ENCODE results near the gene KLHL17.

Gene KLHL17

DNA sequence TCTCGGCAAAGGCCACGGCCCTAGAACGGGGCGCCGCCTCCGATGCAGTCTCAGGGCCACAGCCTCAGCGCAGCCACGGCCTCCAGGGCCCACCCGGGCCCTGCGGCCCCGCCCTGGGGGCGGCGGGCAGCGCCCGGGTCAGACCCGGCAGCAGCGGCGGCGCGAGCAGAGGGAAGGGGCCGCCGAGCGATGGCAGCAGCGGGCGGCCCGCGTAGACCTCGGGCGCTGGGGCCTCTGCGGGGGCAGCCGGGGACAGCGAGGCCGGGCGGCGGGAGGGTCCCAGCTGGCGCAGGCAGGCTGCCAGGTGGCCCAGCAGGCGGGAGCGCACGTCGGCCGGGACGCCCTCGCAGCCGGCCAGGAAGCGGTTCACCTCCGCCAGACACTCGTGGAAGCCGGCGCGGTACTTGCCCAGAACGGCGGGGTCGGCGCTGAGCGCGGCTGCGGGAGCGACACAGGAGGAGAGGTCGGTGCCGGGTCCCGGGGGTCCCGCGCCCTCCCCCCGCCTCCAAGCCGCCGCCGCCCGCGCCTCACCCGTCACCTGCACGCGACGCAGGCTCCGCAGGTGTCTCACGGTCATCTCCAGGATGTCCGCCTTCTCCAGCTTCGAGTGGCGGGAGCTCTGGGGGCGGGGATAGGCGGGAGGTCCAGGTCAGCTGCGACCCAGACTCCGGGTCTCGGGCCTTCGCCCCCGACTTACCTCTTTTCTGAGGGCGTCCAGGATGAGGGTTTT lies 38.8 kb downstream of the KLHL17 start:
- no peaks in the 10 kb centered on the region for H3K36me3 ChIP-seq (ENCODE audit: control insufficient read depth, low read length)
- H4K20me1 ChIP-seq (ENCODE audit: control insufficient read depth, insufficient read depth, low read depth, low read length): no peaks in the 10 kb centered on the region
- H3K27ac ChIP-seq (ENCODE audit: low read depth, low read length): no peak overlapping the region
- no peaks in the 10 kb centered on the region for H3F3A ChIP-seq (ENCODE audit: control insufficient read depth, insufficient read depth)
- peaks cover 3% of the 10 kb centered on the region; the same call in 1 of the 2 replicates for H3K4me1 ChIP-seq (ENCODE audit: control insufficient read depth, low read length)
- H3K9me2 ChIP-seq (replicated peaks; ENCODE audit: control insufficient read depth, low read length): no peaks in the 10 kb centered on the region
- H3K4me3 ChIP-seq (ENCODE audit: low read length): no peak overlapping the region
- no peaks in the 10 kb centered on the region for H3K9me3 ChIP-seq (ENCODE audit: control insufficient read depth, insufficient read depth, low read length)
- TF ChIP-seq EZH2phosphoT487 (IDR thresholded peaks at IDR 0.05; ENCODE audit: borderline replicate concordance, low read length): no peak
- TF ChIP-seq CTCF (IDR thresholded peaks at IDR 0.05; ENCODE audit: low read depth, low read length, poor library complexity, severe bottlenecking): no peak
- no peak overlapping the region for H3K4me2 ChIP-seq (ENCODE audit: low read length)
- no peaks in the 10 kb centered on the region for H3K79me2 ChIP-seq (ENCODE audit: control insufficient read depth, low read length)
- H3K27me3 ChIP-seq (ENCODE audit: control insufficient read depth, low read length): peaks cover 21% of the 10 kb centered on the region

- Histone ChIP-seq H3K36me3 (ENCODE audit: control insufficient read depth, low read length) (no peaks in the 10 kb centered on the region), H4K20me1 (ENCODE audit: control insufficient read depth, insufficient read depth, low read depth, low read length) (no peaks in the 10 kb centered on the region), H3F3A (ENCODE audit: control insufficient read depth, insufficient read depth) (no peaks in the 10 kb centered on the region), H3K4me3 (ENCODE audit: low read length) (no peak within 1 kb of the TSS), H3K27ac (ENCODE audit: low read depth, low read length) (no peak within 1 kb of the TSS), H3K27me3 (ENCODE audit: control insufficient read depth, low read length) (peaks cover 28% of the 10 kb centered on the region), H3K4me1 (ENCODE audit: control insufficient read depth, low read length) (peaks cover 3% of the 10 kb centered on the region; the same call in 1 of the 2 replicates), H3K79me2 (ENCODE audit: control insufficient read depth, low read length) (no peaks in the 10 kb centered on the region), H3K4me2 (ENCODE audit: low read length) (no peak within 1 kb of the TSS), H3K9me2 (replicated peaks; ENCODE audit: control insufficient read depth, low read length) (no peaks in the 10 kb centered on the region), H3K9me3 (ENCODE audit: control insufficient read depth, insufficient read depth, low read length) (no peaks in the 10 kb centered on the region)
- TF ChIP-seq CTCF (IDR thresholded peaks at IDR 0.05; ENCODE audit: low read depth, low read length, poor library complexity, severe bottlenecking) (no peak), EZH2phosphoT487 (IDR thresholded peaks at IDR 0.05; ENCODE audit: borderline replicate concordance, low read length) (no peak)
These were observed 39.5 kb downstream of the KLHL17 start, which contains the start of gene HES4 for GRCh38 chr1:999725-1000356. HES4 (minus strand) TSS chr1:1000097; CDS start chr1:999973, 124 bp downstream.

DNA sequence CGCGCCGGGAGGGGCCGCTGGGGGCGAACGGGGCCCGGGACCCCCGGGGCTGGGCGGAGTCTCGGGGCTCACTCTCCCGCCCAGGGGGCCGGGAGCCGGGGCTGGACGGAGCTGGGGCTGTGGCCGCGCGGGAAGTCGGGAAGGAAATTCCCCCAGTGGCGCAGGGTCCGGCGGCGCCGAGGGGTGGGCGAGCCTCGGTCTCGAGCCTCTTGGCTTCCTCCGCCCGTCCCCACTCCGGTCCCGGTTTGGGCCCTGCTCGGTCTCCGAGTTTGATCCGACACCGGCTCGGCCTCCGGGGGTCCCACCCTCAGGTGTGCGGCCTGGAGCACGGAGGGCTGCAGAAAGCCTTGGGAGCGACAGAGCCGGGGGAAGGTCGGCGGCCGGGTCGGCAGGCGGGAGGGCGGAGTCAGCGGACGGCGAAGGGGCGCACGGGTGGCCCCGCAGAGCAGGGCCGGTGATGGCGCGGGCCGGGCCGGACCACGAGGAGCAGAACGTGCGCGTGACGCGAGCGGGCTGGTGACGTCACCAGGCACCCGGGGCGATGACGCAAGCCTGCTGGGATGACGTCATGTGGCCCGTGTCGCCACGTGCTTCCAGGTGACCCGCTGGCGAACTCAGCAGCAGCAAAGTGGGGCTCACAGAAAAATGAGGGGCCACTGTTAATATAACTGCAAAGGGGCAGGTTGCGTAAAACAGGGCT lies 40.1 kb downstream of the KLHL17 start:
- H3K27me3 ChIP-seq (ENCODE audit: control insufficient read depth, low read length): peaks cover 32% of the 10 kb centered on the region
- no peak overlapping the region for H3K27ac ChIP-seq (ENCODE audit: low read depth, low read length)
- no peaks in the 10 kb centered on the region for H3K79me2 ChIP-seq (ENCODE audit: control insufficient read depth, low read length)
- no peaks in the 10 kb centered on the region for H3K36me3 ChIP-seq (ENCODE audit: control insufficient read depth, low read length)
- H3K9me2 ChIP-seq (replicated peaks; ENCODE audit: control insufficient read depth, low read length): no peaks in the 10 kb centered on the region
- peaks cover 3% of the 10 kb centered on the region; the same call in 1 of the 2 replicates for H3K4me1 ChIP-seq (ENCODE audit: control insufficient read depth, low read length)
- H3K9me3 ChIP-seq (ENCODE audit: control insufficient read depth, insufficient read depth, low read length): no peaks in the 10 kb centered on the region
- no peak overlapping the region for H3K4me3 ChIP-seq (ENCODE audit: low read length)
- no peaks in the 10 kb centered on the region for H3F3A ChIP-seq (ENCODE audit: control insufficient read depth, insufficient read depth)
- no peak for TF ChIP-seq EZH2phosphoT487 (IDR thresholded peaks at IDR 0.05; ENCODE audit: borderline replicate concordance, low read length)
- TF ChIP-seq CTCF (IDR thresholded peaks at IDR 0.05; ENCODE audit: low read depth, low read length, poor library complexity, severe bottlenecking): no peak
- H4K20me1 ChIP-seq (ENCODE audit: control insufficient read depth, insufficient read depth, low read depth, low read length): no peaks in the 10 kb centered on the region
- H3K4me2 ChIP-seq (ENCODE audit: low read length): no peak overlapping the region
